Astrocyte of the spinal cord (primary cell): ENCODE measurements around the gene PCSK5.

Experiments
- DNase-seq: peaks from one replicate; pipeline ENCODE4 v3.0.0; 2011; ENCODE audit warnings: low read depth, low spot score
- H3K4me3 ChIP-seq: 2 replicates; pipeline ENCODE4 v1.5.1; 2011; ENCODE audit warnings: low read depth, mild to moderate bottlenecking, low read length, moderate library complexity
- CTCF ChIP-seq: IDR thresholded peaks from 2 replicates; pipeline ENCODE4 v1.5.1; 2012; ENCODE audit warnings: low read depth, mild to moderate bottlenecking, low read length, inconsistent platforms
- in situ Hi-C: cut with HindIII; loops from 2 replicates; pipeline ENCODE4 v1.10.0; 2017; ENCODE audit warnings: low sequenced_read_pairs

Gene PCSK5

GRCh38 chr9:76176171-76176570, 285.7 kb downstream of the PCSK5 start:
- H3K4me3 ChIP-seq = no peak overlapping the region
- DNase-seq = no peak
- TF ChIP-seq CTCF = no peak
- in situ Hi-C loops = no loop called here

- DNase-seq = no peak
- in situ Hi-C loops = no loop called here
- TF ChIP-seq CTCF = no peak
- H3K4me3 ChIP-seq = no peak overlapping the region
Observed at GRCh38 chr9:76177931-76178330, 287.5 kb downstream of the PCSK5 start.

DNA sequence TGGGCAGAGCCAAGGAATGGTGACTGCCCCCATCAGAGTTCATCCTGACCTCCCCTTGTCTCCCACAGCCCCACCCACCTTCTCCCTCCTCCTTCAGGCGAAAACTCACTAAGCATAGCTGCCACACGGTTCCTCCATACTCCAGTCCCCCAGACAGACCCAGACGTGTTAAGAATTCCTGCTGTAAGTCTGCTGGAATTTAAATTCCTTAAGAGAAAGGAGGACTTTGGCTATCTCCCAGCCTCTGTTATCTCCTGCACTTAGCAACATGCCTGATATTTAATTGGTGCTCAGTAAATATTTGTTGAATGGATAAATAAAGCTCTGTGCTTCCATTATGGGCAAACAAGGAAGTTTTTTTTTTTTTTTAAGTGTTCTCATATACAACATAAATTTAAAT, 290.1 kb downstream of the PCSK5 start:
- DNase-seq = peak; percentile 71
- in situ Hi-C loops = no loop called here
- no peak overlapping the region for H3K4me3 ChIP-seq
- no peak for TF ChIP-seq CTCF

- in situ Hi-C loops = no loop called here
- no peak overlapping the region for H3K4me3 ChIP-seq
- peak; percentile 95 for DNase-seq
- no peak for TF ChIP-seq CTCF
Observed at GRCh38 chr9:76181020-76181641, 290.7 kb downstream of the PCSK5 start.

GRCh38 chr9:76181781-76182180, 291.3 kb downstream of the PCSK5 start:
- DNase-seq = no peak
- in situ Hi-C loops = no loop called here
- H3K4me3 ChIP-seq = no peak overlapping the region
- no peak for TF ChIP-seq CTCF

- TF ChIP-seq CTCF = no peak
- in situ Hi-C loops = no loop called here
- DNase-seq = no peak
- no peak overlapping the region for H3K4me3 ChIP-seq
Observed at GRCh38 chr9:76185432-76185831, 295.0 kb downstream of the PCSK5 start.

GRCh38 chr9:76188286-76188685, 297.8 kb downstream of the PCSK5 start:
- DNase-seq = no peak
- in situ Hi-C loops = no loop called here
- no peak for TF ChIP-seq CTCF
- no peak overlapping the region for H3K4me3 ChIP-seq
